GM12801 (cell line): ENCODE measurements around the gene CFB.

Experiments
- CTCF ChIP-seq: IDR thresholded peaks from one replicate; pipeline ENCODE4 v1.5.1; 2011; ENCODE audit warnings: control low read depth; ENCODE audit not compliant: insufficient read length; ENCODE audit errors: extremely low read depth

Gene CFB

GRCh38 chr6:31935021-31935420 lies 10.9 kb upstream of the CFB start:
- no peak for TF ChIP-seq CTCF

GRCh38 chr6:31935823-31936222 lies 10.1 kb upstream of the CFB start:
- TF ChIP-seq CTCF = no peak

- no peak for TF ChIP-seq CTCF
These were observed 5.6 kb upstream of the CFB start for GRCh38 chr6:31940256-31940664.

GRCh38 chr6:31943742-31944141 lies 2.2 kb upstream of the CFB start:
- TF ChIP-seq CTCF = no peak

- no peak for TF ChIP-seq CTCF
These were observed 765 bp upstream of the CFB start for GRCh38 chr6:31945154-31945506.

GRCh38 chr6:31946370-31946885 lies 533 bp downstream of the CFB start:
- no peak for TF ChIP-seq CTCF

GRCh38 chr6:31947070-31947675 lies 1.3 kb downstream of the CFB start:
- TF ChIP-seq CTCF = no peak
